ENCODE data around the gene SERPINB1.

Gene SERPINB1

GRCh38 chr6:2790588-2791449 lies 50.8 kb downstream of the SERPINB1 start:
- peak; percentile 70 for DNase-seq

GRCh38 chr6:2786269-2786668 lies 55.4 kb downstream of the SERPINB1 start:
- no peak for DNase-seq

- DNase-seq = no peak
Observed at GRCh38 chr6:2784930-2785329, 56.7 kb downstream of the SERPINB1 start.

GRCh38 chr6:2784061-2784460 lies 57.6 kb downstream of the SERPINB1 start:
- no peak for DNase-seq

GRCh38 chr6:2783188-2783963 lies 58.3 kb downstream of the SERPINB1 start:
- DNase-seq = peak; percentile 15

GRCh38 chr6:2782825-2783187 lies 58.9 kb downstream of the SERPINB1 start:
- DNase-seq = peak; percentile 15

- DNase-seq = no peak
Observed at GRCh38 chr6:2782356-2782708, 59.3 kb downstream of the SERPINB1 start.

Data from NCI-H1694 treated with DMSO at 0.1 percent for 48 hours (cell line).